Nephron (organoid): ENCODE measurements around the gene PRKCA.
A peak's percentile ranks its signal among the peaks of the same experiment; 100 is the strongest.

Source experiments
- H3K27ac Mint-ChIP-seq, 3 experiments: 2 replicates each; pipeline ENCODE4 v1.8.0; 2020; ENCODE audit warnings: mixed read lengths in 3 of 3, mild to moderate bottlenecking in 2 of 3, moderate library complexity in 1 of 3
- H3K27me3 Mint-ChIP-seq: 2 replicates; pipeline ENCODE4 v1.8.0; 2021; ENCODE audit warnings: low read depth, mild to moderate bottlenecking, moderate library complexity, mixed read lengths
- H3K36me3 Mint-ChIP-seq: 2 replicates; pipeline ENCODE4 v1.8.0; 2020; ENCODE audit warnings: low read depth, mixed read lengths
- H3K4me1 Mint-ChIP-seq: 2 replicates; pipeline ENCODE4 v1.8.0; 2020; ENCODE audit warnings: mixed read lengths
- H3K4me3 Mint-ChIP-seq, 3 experiments: 2 replicates each; pipeline ENCODE4 v1.8.0; 2020; ENCODE audit warnings: mild to moderate bottlenecking in 3 of 3, mixed read lengths in 3 of 3, moderate library complexity in 2 of 3
- H3K9me3 Mint-ChIP-seq: 2 replicates; pipeline ENCODE4 v1.8.0; 2020; ENCODE audit warnings: mixed read lengths
- CTCF ChIP-seq, 3 experiments: fragments of 200-600 bp; sonication (generic); IDR thresholded peaks; one replicate each; pipeline ENCODE4 v1.5.0; 2021; ENCODE audit warnings: antibody characterized with exemption in 3 of 3; ENCODE audit not compliant: unreplicated experiment in 3 of 3

PRKCA gene

DNA sequence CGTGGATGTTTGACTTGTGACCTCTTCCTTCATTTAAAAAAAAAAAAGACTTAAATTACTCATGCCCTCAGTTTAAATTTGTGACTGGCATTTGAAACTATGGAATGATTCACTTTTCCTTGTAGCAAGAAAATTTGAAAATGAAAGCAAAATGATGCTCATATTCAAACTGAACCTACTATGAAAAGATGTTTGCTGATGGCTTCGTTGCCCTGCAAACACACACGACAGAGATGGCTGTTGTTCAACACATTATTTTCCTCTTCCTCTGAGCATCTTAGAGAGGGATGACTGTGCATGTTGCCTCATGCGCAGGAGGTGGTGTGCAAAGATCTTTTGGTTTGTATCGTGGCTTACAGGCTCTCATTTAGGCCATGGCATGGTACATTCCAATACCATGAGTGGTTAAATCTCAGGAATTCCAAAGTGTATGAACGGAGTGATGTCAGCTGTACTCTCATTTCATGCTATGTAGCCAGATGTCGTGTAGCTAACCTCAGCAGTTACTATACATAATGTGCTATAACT lies 164.5 kb downstream of the PRKCA start:
- Mint-ChIP-seq H3K4me1 (peaks cover 44% of the 10 kb centered on the region), H3K36me3 (no peaks in the 10 kb centered on the region), H3K4me3 (no peak overlapping the region), H3K27ac (peak overlapping the region; percentile 12 to 84 (median 31)), H3K27me3 (no peaks in the 10 kb centered on the region), H3K9me3 (no peaks in the 10 kb centered on the region)
- no peak for TF ChIP-seq CTCF (IDR thresholded peaks at IDR 0.05; ENCODE audit: unreplicated experiment in 3 of 3)

DNA sequence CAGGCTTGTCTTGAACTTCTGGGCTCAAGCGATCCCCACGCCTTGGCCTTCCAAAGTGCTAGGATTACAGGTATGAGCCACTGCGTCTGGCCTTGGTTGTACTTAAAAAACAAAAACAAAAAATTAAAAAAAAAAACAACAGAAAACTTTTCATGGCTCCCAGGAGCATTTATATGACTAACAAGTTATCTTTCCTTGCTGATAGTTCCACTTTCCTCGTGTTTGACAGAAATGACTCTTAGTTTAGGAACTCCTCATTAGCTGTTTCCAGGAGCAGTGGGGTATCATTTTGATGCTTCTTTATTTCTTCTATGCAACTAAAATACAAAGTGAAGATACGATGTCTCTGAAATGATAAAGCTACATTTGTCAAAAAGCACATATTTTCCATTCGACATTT lies 165.4 kb downstream of the PRKCA start:
- H3K36me3 Mint-ChIP-seq: no peaks in the 10 kb centered on the region
- no peak overlapping the region for H3K4me3 Mint-ChIP-seq
- H3K4me1 Mint-ChIP-seq: peaks cover 44% of the 10 kb centered on the region
- no peak for TF ChIP-seq CTCF (IDR thresholded peaks at IDR 0.05; ENCODE audit: unreplicated experiment in 3 of 3)
- H3K27me3 Mint-ChIP-seq: no peaks in the 10 kb centered on the region
- H3K9me3 Mint-ChIP-seq: no peaks in the 10 kb centered on the region
- H3K27ac Mint-ChIP-seq: peak overlapping the region; percentile 60 to 96 (median 67)

DNA sequence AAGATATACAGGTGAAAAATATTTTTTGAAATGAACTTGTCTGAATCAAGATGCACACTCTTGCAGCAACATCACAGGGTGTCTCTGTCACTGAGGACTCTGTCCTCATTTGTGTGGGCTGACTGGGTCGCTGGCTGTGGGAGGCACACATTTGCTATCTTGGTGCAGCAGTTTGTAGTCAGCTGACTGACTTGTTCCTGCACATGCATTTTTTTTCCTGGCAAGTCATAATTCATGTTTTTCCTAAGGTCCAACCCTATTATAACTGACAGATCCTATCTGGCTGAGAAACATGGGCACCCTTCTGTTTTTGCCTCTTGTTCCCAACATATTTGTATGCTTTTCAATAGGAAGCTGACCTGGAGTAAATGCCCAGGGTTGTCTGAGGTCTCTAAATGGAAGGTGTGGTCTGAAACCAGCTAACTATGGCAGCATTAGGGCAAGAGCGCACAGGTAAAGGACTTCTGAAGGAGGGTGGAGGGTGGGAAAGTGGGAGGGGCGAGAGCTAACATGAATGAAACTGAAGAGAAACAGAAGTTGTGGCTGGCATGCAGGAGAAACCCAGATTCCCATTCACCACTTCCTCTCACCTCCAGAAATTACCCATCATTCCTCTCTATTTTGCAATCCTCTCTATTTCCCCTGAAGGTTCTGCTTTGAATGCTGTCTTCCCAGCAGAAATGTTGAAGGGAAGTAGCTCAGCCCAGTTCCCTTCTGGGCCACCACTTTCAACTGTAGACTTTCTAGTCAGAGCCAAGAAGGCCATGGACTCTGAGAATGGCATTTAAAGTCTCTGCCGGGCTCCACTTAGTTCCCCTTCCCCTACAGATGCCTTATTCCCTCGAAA lies 166.1 kb downstream of the PRKCA start:
- Mint-ChIP-seq H3K9me3 (no peaks in the 10 kb centered on the region), H3K4me1 (peaks cover 44% of the 10 kb centered on the region), H3K27me3 (no peaks in the 10 kb centered on the region), H3K36me3 (no peaks in the 10 kb centered on the region), H3K4me3 (peak overlapping the region in 2 of 3 experiments; percentile 20 to 52), H3K27ac (peak overlapping the region; percentile 60 to 96 (median 67))
- TF ChIP-seq CTCF (IDR thresholded peaks at IDR 0.05; ENCODE audit: unreplicated experiment in 3 of 3): no peak

DNA sequence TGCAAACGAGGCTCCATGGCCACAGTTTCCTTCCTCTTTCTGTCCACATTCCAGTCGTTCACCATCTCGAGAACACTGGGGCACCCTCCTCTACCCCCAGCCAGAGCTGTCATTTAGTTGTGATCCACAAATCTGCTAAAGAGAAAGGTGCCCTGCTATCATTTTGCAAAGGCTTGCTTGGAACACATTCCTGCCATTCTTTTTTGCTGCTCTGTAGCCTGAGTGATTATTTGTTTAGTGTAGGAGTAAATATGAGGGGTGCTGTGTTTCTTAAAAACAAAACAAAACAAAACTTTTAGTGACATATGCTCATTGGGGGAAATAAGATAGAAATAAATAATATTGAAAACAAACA lies 166.7 kb downstream of the PRKCA start:
- H3K27me3 Mint-ChIP-seq: no peaks in the 10 kb centered on the region
- H3K4me3 Mint-ChIP-seq: peak overlapping the region in 1 of 3 experiments; percentile 20
- TF ChIP-seq CTCF (IDR thresholded peaks at IDR 0.05; ENCODE audit: unreplicated experiment in 3 of 3): no peak
- peak overlapping the region; percentile 60 to 96 (median 67) for H3K27ac Mint-ChIP-seq
- H3K36me3 Mint-ChIP-seq: no peaks in the 10 kb centered on the region
- peaks cover 44% of the 10 kb centered on the region for H3K4me1 Mint-ChIP-seq
- no peaks in the 10 kb centered on the region for H3K9me3 Mint-ChIP-seq

DNA sequence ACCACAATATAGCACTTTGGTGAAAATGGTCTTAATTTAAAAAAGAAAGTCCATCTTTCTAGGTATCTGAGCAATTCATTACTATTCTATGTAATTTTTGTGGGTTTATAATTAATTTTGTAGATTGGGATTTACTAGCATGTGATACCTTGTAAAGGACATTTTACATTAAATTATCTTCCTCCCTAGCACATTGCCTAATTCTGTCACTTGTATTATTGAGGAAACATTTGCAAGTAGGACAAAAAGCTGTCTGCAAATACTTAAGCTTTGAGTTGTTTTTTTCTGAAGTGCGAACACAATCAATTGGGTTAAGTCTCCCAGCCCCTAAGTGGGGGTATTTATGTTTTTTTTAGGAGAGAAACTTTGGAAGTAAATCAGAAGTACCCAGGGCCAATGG lies 167.0 kb downstream of the PRKCA start:
- Mint-ChIP-seq H3K4me3 (no peak overlapping the region), H3K27ac (peak overlapping the region; percentile 8 to 96 (median 71)), H3K4me1 (peaks cover 44% of the 10 kb centered on the region), H3K9me3 (no peaks in the 10 kb centered on the region), H3K27me3 (no peaks in the 10 kb centered on the region), H3K36me3 (no peaks in the 10 kb centered on the region)
- TF ChIP-seq CTCF (IDR thresholded peaks at IDR 0.05; ENCODE audit: unreplicated experiment in 3 of 3): no peak

- no peaks in the 10 kb centered on the region for H3K36me3 Mint-ChIP-seq
- TF ChIP-seq CTCF (IDR thresholded peaks at IDR 0.05; ENCODE audit: unreplicated experiment in 3 of 3): no peak
- H3K4me1 Mint-ChIP-seq: peaks cover 44% of the 10 kb centered on the region
- no peaks in the 10 kb centered on the region for H3K27me3 Mint-ChIP-seq
- H3K9me3 Mint-ChIP-seq: no peaks in the 10 kb centered on the region
- H3K4me3 Mint-ChIP-seq: no peak overlapping the region
- H3K27ac Mint-ChIP-seq: peak overlapping the region; percentile 8 to 96 (median 71)
Observed at GRCh38 chr17:66469890-66470289, 167.5 kb downstream of the PRKCA start.
